ENCODE measurements around the gene SIT1.

Gene SIT1

GRCh38 chr9:35650341-35651158, at the start of gene SIT1:
TSS of gene SIT1 (minus strand) at chr9:35650931. CDS start at chr9:35650853, 78 bp downstream.
- no peaks in the 10 kb centered on the region for H3K36me3 ChIP-seq (ENCODE audit: insufficient read depth, low read length)
- H3K4me1 ChIP-seq (ENCODE audit: insufficient read depth, low read length): peaks cover 10% of the 10 kb centered on the region; the same call in 1 of the 2 replicates
- H3K9ac ChIP-seq (ENCODE audit: low read depth, low read length): no peak within 1 kb of the TSS
- H3K9me3 ChIP-seq (ENCODE audit: control insufficient read depth, insufficient read depth, low read length): no peaks in the 10 kb centered on the region

GRCh38 chr9:35700031-35700430, 49.3 kb upstream of the SIT1 start:
- Histone ChIP-seq H3K9ac (ENCODE audit: low read depth, low read length) (no peak overlapping the region), H3K36me3 (ENCODE audit: insufficient read depth, low read length) (peaks cover 33% of the 10 kb centered on the region), H3K4me1 (ENCODE audit: insufficient read depth, low read length) (no peaks in the 10 kb centered on the region), H3K9me3 (ENCODE audit: control insufficient read depth, insufficient read depth, low read length) (no peaks in the 10 kb centered on the region)

DNA sequence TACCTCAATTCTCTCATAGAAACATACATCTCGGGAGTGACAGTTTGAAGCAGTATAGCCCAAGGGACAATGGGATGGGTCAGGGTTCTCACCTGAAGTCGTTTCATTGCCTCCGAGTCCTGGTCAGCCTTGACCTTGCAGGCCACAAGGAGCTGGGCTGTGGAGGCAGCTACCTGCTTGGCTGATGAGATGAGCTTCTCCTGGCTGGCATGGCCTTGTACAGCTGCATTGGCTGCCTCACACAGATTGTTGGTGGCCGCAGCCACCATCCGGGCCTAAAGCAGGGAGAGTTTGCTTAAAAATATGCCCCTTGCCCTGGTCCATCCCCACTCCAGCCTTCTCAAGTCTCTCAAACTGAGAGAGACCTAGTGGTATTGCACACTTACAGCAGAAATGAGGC, 47.5 kb upstream of the SIT1 start:
- Histone ChIP-seq H3K9ac (ENCODE audit: low read depth, low read length) (no peak overlapping the region), H3K4me1 (ENCODE audit: insufficient read depth, low read length) (no peaks in the 10 kb centered on the region), H3K36me3 (ENCODE audit: insufficient read depth, low read length) (peaks cover 26% of the 10 kb centered on the region), H3K9me3 (ENCODE audit: control insufficient read depth, insufficient read depth, low read length) (no peaks in the 10 kb centered on the region)

DNA sequence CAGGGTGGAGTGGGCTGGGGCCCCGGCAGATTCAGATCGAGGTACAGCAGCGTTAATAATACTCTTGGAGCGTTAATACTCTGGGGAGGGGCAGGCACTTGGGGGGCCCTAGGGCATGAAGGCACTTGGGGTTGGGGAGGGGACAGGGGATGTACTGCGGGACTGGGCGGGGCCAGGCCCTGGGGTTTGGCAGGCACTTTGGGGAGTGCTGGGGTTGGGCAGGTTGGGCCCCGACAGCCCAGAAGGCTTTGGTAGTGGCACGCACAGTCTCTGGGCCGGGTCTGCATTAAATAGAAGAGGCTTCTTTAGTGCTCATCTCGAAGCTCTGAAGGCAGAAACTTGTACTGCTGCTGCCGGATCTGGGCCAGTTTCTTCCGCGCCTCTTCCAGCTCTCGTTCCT, 46.8 kb upstream of the SIT1 start:
- H3K36me3 ChIP-seq (ENCODE audit: insufficient read depth, low read length): peaks cover 26% of the 10 kb centered on the region
- no peak overlapping the region for H3K9ac ChIP-seq (ENCODE audit: low read depth, low read length)
- no peaks in the 10 kb centered on the region for H3K9me3 ChIP-seq (ENCODE audit: control insufficient read depth, insufficient read depth, low read length)
- no peaks in the 10 kb centered on the region for H3K4me1 ChIP-seq (ENCODE audit: insufficient read depth, low read length)

GRCh38 chr9:35696520-35697215, 45.9 kb upstream of the SIT1 start:
- Histone ChIP-seq H3K9ac (ENCODE audit: low read depth, low read length) (no peak overlapping the region), H3K36me3 (ENCODE audit: insufficient read depth, low read length) (peaks cover 20% of the 10 kb centered on the region), H3K4me1 (ENCODE audit: insufficient read depth, low read length) (no peaks in the 10 kb centered on the region), H3K9me3 (ENCODE audit: control insufficient read depth, insufficient read depth, low read length) (no peaks in the 10 kb centered on the region)

DNA sequence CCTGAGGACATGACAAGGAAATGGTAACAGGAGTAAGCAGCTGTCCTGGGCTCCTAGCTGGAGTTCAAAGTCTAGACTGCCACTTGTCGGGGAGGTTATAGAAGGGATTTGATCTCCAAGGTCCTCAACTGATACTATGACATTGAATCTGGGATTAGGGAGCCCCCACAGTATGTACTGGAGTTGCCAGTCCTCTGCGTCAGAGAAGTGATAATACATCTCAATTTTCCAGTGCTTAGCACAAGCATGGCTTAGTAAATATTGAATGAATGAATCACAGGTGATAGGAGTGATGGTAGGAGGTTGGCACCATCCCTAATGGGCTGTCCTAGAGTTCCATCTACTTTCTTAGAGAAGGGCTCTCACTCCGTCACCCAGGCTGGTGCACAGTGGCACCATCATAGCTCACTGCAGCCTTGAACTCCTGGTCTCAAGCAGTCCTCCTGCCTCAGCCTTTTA, 45.2 kb upstream of the SIT1 start:
- H3K4me1 ChIP-seq (ENCODE audit: insufficient read depth, low read length): no peaks in the 10 kb centered on the region
- no peaks in the 10 kb centered on the region for H3K9me3 ChIP-seq (ENCODE audit: control insufficient read depth, insufficient read depth, low read length)
- H3K9ac ChIP-seq (ENCODE audit: low read depth, low read length): no peak overlapping the region
- peaks cover 15% of the 10 kb centered on the region for H3K36me3 ChIP-seq (ENCODE audit: insufficient read depth, low read length)

DNA sequence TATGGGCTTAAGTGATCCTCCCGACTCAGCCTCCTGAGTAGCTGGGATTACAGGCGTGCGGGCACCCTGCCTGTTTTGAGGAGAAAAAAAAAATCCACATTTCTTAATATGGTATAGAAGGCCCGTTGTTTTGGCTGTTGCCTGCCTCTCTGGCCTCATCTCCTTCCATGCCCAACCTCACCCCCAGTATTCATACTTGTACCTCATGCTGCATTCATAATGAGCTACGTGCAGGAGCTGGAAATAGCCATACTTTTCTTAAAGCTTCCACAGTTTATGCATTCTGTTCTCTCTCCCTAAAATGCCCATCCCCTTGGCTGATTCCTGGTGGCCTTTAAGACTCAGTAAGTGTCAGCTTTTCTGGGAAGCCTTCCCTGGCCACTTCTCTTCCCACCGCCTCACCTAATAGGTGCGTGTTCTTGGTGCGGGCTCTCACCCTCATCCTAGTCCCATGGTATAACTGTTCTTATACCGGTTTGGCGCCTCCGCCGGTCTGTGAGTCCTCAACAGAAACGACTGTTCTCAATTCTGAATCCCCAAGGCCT, 41.1 kb upstream of the SIT1 start:
- Histone ChIP-seq H3K4me1 (ENCODE audit: insufficient read depth, low read length) (peaks cover 6% of the 10 kb centered on the region; the same call in 1 of the 2 replicates), H3K9ac (ENCODE audit: low read depth, low read length) (peak overlapping the region; percentile 60; the same call in 1 of the 2 replicates), H3K36me3 (ENCODE audit: insufficient read depth, low read length) (0 out of 2 replicates have a peak, but pooled peaks cover 3% of the 10 kb centered on the region)

DNA sequence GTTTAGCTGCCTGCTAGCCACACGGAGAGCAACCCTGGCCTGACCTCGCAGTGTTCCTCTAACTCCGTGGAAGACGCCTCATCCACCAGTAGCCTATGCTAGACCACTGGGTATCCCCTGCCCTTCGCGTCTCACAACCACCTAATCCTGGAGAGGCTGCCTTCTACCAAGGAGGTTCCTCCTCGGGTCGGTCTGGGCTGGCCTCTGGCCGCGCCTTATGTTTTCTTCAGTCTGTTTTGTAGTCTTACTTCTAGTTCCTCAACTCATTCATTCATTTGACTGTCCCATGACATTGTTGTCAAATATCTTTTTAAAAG, 40.6 kb upstream of the SIT1 start:
- H3K36me3 ChIP-seq (ENCODE audit: insufficient read depth, low read length): 0 out of 2 replicates have a peak, but pooled peaks cover 6% of the 10 kb centered on the region
- peak overlapping the region; percentile 60; the same call in 1 of the 2 replicates for H3K9ac ChIP-seq (ENCODE audit: low read depth, low read length)
- no peaks in the 10 kb centered on the region for H3K9me3 ChIP-seq (ENCODE audit: control insufficient read depth, insufficient read depth, low read length)
- H3K4me1 ChIP-seq (ENCODE audit: insufficient read depth, low read length): peaks cover 6% of the 10 kb centered on the region; the same call in 1 of the 2 replicates

More for the DNA sequence above, 41.1 kb upstream of the SIT1 start:
- no peaks in the 10 kb centered on the region for H3K9me3 ChIP-seq (ENCODE audit: control insufficient read depth, insufficient read depth, low read length)

- Histone ChIP-seq H3K9me3 (ENCODE audit: control insufficient read depth, insufficient read depth, low read length) (no peaks in the 10 kb centered on the region), H3K36me3 (ENCODE audit: insufficient read depth, low read length) (0 out of 2 replicates have a peak, but pooled peaks cover 6% of the 10 kb centered on the region), H3K4me1 (ENCODE audit: insufficient read depth, low read length) (peaks cover 6% of the 10 kb centered on the region; the same call in 1 of the 2 replicates), H3K9ac (ENCODE audit: low read depth, low read length) (peak overlapping the region; percentile 60; the same call in 1 of the 2 replicates)
Observed at GRCh38 chr9:35690614-35691333, 40.0 kb upstream of the SIT1 start.

GRCh38 chr9:35690294-35690613, 39.5 kb upstream of the SIT1 start:
- Histone ChIP-seq H3K9me3 (ENCODE audit: control insufficient read depth, insufficient read depth, low read length) (no peaks in the 10 kb centered on the region), H3K9ac (ENCODE audit: low read depth, low read length) (peak overlapping the region; percentile 60), H3K4me1 (ENCODE audit: insufficient read depth, low read length) (peaks cover 6% of the 10 kb centered on the region; the same call in 1 of the 2 replicates), H3K36me3 (ENCODE audit: insufficient read depth, low read length) (0 out of 2 replicates have a peak, but pooled peaks cover 10% of the 10 kb centered on the region)

DNA sequence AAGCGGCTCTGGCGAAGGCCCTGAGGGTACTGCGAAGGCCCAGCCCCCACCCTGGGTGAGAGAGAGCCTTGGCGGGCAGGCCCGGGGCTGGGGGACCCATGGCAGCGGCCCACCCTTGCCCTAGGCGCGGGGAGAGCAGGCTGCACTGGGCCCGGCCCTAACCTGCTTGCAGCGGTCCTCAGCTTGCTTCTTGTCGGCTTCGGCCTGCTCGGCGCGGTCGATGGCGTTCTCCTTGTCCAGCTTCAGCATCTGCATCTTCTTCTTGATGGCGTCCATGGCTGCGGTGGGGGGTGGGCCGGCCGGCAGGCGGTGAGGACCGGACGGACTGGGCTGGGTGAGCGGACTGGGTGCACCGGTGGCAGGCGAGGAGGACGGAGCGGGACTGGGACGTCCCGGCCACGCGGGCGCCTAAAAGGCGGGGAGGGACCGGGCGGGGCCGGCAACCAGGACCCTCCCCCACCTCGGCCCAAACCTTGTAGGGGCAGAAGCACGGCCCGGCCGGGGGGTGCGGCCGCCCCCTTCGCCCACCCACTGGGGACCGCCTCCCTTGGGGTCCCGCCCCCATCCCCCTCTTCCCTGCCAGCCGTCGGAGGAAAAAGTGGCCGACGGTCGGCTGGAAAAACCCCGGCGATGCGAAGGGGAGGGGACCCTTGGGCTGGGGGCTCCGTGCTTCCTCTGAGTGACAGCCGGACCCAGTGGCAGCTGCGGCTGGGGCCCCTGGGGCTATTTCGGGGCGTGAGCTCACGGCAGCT, 39.0 kb upstream of the SIT1 start, which contains the start of gene TPM2:
TPM2 (minus strand) TSS at position 384 of the 752 bp plus-strand sequence; CDS start at position 276, 108 bp downstream.
- peak within 1 kb of the TSS; percentile 60 for H3K9ac ChIP-seq (ENCODE audit: low read depth, low read length)

DNA sequence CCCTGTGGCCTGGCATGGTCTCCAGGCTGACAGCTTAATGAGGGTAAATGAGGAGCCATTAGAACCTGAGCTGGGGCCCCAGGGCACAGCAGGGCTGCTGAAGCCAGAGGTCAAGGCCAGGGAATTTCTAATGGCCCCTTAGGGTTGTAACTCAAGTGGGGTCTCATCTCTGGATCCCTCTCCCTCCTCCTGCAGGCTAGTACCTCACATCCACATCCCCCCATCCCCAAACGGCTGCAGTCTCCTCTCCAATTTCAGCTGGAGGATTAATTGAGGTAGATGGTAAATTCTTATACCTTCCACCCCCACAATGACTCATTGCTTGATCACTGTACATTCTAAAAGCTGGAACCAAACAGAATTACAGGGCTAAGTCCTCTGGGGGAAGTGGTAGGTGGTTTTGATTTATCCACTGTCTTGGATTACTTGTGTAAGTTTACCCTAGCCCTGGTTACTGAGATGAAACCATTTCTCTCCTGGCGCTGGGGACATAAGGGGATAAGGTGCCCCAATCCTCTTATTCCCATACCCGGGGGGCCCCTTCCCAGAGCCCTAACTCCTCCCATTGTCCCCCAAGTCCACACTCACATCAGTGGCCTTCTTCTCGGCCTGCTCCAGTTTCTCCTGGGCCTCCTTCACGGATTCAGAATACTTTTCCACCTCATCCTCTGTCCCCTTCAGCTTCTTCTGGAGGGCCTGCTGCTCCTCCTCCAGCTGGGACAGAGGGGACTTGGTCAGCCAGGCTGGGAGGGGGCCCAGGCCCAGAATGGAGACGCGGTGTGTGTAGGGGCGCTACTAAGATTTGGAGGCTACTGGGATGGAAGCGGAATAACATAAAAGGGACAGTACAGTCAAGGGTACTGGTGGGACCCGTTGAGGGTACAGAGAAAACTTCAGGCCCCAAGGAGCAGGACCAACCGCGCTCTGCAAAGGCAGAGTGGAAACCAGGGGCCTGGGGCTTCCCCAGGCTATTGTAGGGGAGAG, 38.1 kb upstream of the SIT1 start:
- H3K4me1 ChIP-seq (ENCODE audit: insufficient read depth, low read length): peaks cover 6% of the 10 kb centered on the region; the same call in 1 of the 2 replicates
- H3K9ac ChIP-seq (ENCODE audit: low read depth, low read length): peak overlapping the region; percentile 60
- no peaks in the 10 kb centered on the region for H3K9me3 ChIP-seq (ENCODE audit: control insufficient read depth, insufficient read depth, low read length)
- peaks cover 13% of the 10 kb centered on the region for H3K36me3 ChIP-seq (ENCODE audit: insufficient read depth, low read length)

More for the DNA sequence above, 39.0 kb upstream of the SIT1 start, which contains the start of gene TPM2:
- no peaks in the 10 kb centered on the region for H3K9me3 ChIP-seq (ENCODE audit: control insufficient read depth, insufficient read depth, low read length)
- H3K36me3 ChIP-seq (ENCODE audit: insufficient read depth, low read length): 0 out of 2 replicates have a peak, but pooled peaks cover 10% of the 10 kb centered on the region
- H3K4me1 ChIP-seq (ENCODE audit: insufficient read depth, low read length): peaks cover 6% of the 10 kb centered on the region; the same call in 1 of the 2 replicates
